AG04449 (cell line): ENCODE measurements around the gene DHRS7.

ENCODE experiments used
- CTCF ChIA-PET: fragments of 350-600 bp; formaldehyde crosslinking; extraction: SDS; loops from one replicate; lab custom pipeline; 2021; ENCODE audit warnings: antibody characterized with exemption; lab: Yijun Ruan, JAX
- POLR2A ChIA-PET: fragments of 400-600, 350-600 bp; formaldehyde crosslinking; extraction: SDS; loops from one replicate; lab custom pipeline; 2020; ENCODE audit warnings: antibody characterized with exemption, inconsistent platforms; lab: Yijun Ruan, JAX
- DNase-seq: peaks from one replicate; pipeline ENCODE4 v3.0.0-alpha.2; 2010; ENCODE audit warnings: low read depth, low spot score
- H3K4me3 ChIP-seq: 2 replicates; pipeline ENCODE4 v1.5.1; 2011; ENCODE audit warnings: low read depth, mild to moderate bottlenecking, control low read depth, low read length
- TF ChIP-seq, protein P1 (sequence below): IDR thresholded peaks from one replicate; pipeline ENCODE4 v1.5.1; 2011; ENCODE audit warnings: mild to moderate bottlenecking, moderate library complexity, low read length, control low read depth, inconsistent platforms; ENCODE audit not compliant: insufficient read depth; ENCODE audit errors: missing control alignments

The DHRS7 gene

DNA sequence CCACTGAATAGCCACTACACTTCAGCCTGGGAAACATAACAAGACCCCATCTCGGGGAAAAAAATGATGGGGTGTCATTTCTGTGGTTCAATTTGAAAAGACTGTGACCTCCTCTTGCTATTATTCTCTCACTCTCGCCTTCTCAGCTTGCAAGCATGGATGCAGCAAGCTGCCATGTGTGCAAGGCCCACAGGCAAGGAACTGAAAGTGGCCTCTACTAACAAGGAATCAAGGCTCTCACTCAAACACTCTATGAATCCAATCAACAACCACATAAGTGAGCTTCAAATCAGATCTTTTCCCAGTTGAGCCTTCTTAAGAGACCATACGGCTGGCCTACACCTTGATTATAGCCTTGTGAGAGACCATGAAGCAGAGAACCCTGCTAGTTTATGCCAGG is 17.9 kb upstream of the DHRS7 start:
- CTCF ChIA-PET: interaction anchor here (0.8 to 13.8 kb wide), 16 partner anchors 12 to 677 kb away, joined by 3 to 295 read pairs (median 4); partner anchors contain the start of genes CCDC175, DHRS7 and PCNX4
- TF ChIP-seq, protein P1, sequence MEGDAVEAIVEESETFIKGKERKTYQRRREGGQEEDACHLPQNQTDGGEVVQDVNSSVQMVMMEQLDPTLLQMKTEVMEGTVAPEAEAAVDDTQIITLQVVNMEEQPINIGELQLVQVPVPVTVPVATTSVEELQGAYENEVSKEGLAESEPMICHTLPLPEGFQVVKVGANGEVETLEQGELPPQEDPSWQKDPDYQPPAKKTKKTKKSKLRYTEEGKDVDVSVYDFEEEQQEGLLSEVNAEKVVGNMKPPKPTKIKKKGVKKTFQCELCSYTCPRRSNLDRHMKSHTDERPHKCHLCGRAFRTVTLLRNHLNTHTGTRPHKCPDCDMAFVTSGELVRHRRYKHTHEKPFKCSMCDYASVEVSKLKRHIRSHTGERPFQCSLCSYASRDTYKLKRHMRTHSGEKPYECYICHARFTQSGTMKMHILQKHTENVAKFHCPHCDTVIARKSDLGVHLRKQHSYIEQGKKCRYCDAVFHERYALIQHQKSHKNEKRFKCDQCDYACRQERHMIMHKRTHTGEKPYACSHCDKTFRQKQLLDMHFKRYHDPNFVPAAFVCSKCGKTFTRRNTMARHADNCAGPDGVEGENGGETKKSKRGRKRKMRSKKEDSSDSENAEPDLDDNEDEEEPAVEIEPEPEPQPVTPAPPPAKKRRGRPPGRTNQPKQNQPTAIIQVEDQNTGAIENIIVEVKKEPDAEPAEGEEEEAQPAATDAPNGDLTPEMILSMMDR: no peak
- POLR2A ChIA-PET: interaction anchor here (0.5 kb wide), 1 partner anchor 1098 kb away, joined by 3 read pairs; the partner anchor contains the start of gene TMEM30B
- DNase-seq: no peak
- no peak overlapping the region for H3K4me3 ChIP-seq

DNA sequence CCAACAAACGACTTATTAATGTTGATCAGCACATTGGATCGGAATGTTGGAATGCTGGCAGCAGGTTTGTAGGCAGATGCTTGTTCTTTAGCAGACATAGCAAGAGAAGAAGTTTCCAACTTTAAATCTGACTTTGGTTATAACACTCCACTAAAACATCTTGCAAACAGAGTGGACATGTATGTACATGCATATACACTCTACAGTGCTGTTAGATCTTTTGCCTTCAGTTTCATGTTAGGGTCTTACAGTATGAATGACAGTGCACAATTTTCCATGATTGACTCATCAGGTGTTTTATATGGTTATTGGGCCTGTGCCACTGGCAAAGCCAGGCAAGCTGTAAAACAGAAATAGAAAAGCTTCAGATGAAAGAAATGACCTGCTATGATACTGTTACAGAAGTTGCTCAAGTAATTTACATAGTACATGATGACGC is 14.3 kb upstream of the DHRS7 start:
- ChIA-PET POLR2A (no interaction called here), CTCF (interaction anchor here (1.0 to 13.8 kb wide), 5 partner anchors 19 to 215 kb away, joined by 3 to 295 read pairs (median 7); no protein-coding TSS in a partner anchor)
- no peak for DNase-seq
- TF ChIP-seq, protein P1: no peak
- H3K4me3 ChIP-seq: no peak overlapping the region

DNA sequence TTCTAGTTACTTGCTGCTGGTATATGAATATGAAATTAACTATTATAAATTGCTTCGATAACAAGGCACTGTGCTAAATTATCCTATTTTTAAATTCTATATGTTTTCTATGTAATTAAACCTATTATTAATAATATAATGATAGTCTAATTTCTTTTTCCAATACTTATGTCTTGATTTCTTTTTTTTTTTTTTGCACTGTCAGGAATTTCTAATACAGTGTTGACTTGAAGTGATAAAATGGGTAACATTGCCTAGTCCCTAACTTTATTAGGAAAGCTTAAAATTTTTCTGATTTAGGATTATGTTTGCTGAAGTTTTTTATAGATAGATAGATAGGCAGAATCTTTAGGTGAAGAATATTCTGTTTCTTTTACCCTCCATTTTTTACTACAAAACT is 13.6 kb upstream of the DHRS7 start:
- TF ChIP-seq, protein P1: no peak
- ChIA-PET CTCF (interaction anchor here (1.0 to 13.8 kb wide), 2 partner anchors 111 to 215 kb away, joined by 3 to 295 read pairs; no protein-coding TSS in a partner anchor), POLR2A (no interaction called here)
- no peak for DNase-seq
- H3K4me3 ChIP-seq: no peak overlapping the region

DNA sequence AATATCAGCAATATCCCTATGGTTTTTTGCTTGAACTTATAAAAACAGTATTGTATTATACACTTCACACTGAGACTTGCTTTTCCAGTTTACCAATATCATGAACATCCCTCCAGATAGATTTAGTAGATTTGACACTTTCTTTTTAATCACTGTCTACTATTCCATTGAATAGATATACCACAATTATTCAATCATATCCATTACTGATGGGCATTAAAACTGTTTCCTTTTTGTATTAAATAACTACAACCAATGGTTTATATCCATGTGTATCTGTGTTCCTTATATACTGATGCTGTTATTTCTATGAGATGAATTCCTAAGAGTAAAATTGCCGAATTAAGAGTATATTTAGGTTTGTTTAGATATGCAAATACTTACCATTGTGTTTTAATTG is 13.0 kb upstream of the DHRS7 start:
- ChIA-PET CTCF (interaction anchor here (13.8 kb wide), 1 partner anchor 214 kb away, joined by 295 read pairs; no protein-coding TSS in a partner anchor), POLR2A (no interaction called here)
- no peak for DNase-seq
- TF ChIP-seq, protein P1: no peak
- no peak overlapping the region for H3K4me3 ChIP-seq

DNA sequence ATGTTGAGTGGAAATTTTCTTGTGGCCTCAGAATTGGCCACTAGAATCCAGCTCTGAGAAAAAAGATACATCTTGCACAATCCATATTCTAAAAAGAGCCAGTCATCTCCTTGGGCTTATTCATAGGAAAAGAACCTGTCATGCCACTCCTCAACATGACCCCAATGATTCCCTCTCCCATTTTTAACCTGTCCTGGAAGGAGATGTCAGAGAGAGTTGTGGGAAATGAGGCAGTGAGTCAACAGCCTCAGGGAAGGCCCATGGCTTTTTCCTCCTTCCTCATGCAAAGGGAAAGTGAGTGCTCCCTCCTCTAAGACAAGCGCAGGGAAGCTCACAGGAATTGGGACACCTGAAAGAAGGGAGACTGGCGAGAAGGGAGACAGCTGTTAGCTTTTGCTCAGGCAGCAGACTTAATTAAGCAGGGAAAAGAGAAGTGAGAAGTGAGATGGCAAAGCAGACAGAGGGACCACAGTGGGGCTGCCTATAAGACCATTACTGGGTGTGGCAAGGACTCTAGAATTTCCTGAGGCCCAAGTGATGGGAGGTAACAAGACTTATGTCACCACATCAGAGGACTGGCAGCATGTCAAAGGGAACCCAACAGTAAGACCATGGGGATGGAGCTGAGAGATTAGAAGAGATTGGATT is 10.2 kb upstream of the DHRS7 start:
- ChIA-PET CTCF (interaction anchor here (1.2 to 1.8 kb wide), 2 partner anchors 9 to 111 kb away, joined by 3 to 6 read pairs; no protein-coding TSS in a partner anchor), POLR2A (no interaction called here)

More for the DNA sequence above, 10.2 kb upstream of the DHRS7 start:
- no peak overlapping the region for H3K4me3 ChIP-seq
- TF ChIP-seq, protein P1: no peak
- no peak for DNase-seq
